PC-9 (cell line): ENCODE data around the gene ST8SIA2. TPM values are rescaled to one million over a fixed set of nuclear protein-coding genes. Genes with fewer than 3 reads are reported as not detected.

ENCODE experiments used
- BruUV-seq: library from RNA; stranded (reverse); fragments of 400-500 nt; replicated peaks from 2 replicates; lab custom pipeline; 2021; lab: Mats Ljungman, UMichigan
- CTCF ChIA-PET: fragments of 300-600 bp; sonication (Branson Sonifier 250); formaldehyde crosslinking; loops from one replicate; lab custom pipeline; 2022; ENCODE audit warnings: antibody characterized with exemption; lab: Charles Lee
- POLR2A ChIA-PET: fragments of 300-600 bp; sonication (Branson Sonifier 250); formaldehyde crosslinking; loops from one replicate; lab custom pipeline; 2022; ENCODE audit warnings: antibody characterized with exemption; ENCODE audit not compliant: unreplicated experiment; lab: Charles Lee
- DNase-seq, 2 experiments: peaks; one replicate each; pipeline versions ENCODE4 v3.0.0 to v3.0.0-alpha.2; 2015 to 2022; ENCODE audit warnings: mixed read lengths in 1 of 2
- H2AFZ ChIP-seq: fragments of 200-600 bp; sonication (generic); 2 replicates; pipeline ENCODE4 v1.8.1; 2017; ENCODE audit warnings: antibody characterized with exemption
- H3F3A ChIP-seq: fragments of 200-600 bp; sonication (generic); 2 replicates; pipeline ENCODE4 v1.8.1; 2017; ENCODE audit warnings: antibody characterized with exemption, mild to moderate bottlenecking, low read depth; ENCODE audit not compliant: insufficient read depth
- H3K27ac ChIP-seq: fragments of 200-600 bp; sonication (generic); 2 replicates; pipeline ENCODE4 v1.6.1; 2016; ENCODE audit warnings: mixed run types
- H3K27me3 ChIP-seq: fragments of 200-600 bp; sonication (generic); 2 replicates; pipeline ENCODE4 v1.6.1; 2016; ENCODE audit warnings: low read depth, mixed run types; ENCODE audit not compliant: insufficient read depth
- H3K36me3 ChIP-seq: fragments of 200-600 bp; sonication (generic); 2 replicates; pipeline ENCODE4 v1.6.1; 2016; ENCODE audit warnings: low read depth, mixed run types
- H3K4me1 ChIP-seq: fragments of 200-600 bp; sonication (generic); replicated peaks from 2 replicates; pipeline ENCODE4 v1.6.1; 2016; ENCODE audit warnings: mixed run types; ENCODE audit not compliant: insufficient read depth
- H3K4me2 ChIP-seq: fragments of 200-600 bp; sonication (generic); 2 replicates; pipeline ENCODE4 v1.6.1; 2017; ENCODE audit warnings: mixed run types
- H3K4me3 ChIP-seq: fragments of 200-600 bp; sonication (generic); 2 replicates; pipeline ENCODE4 v1.6.1; 2016; ENCODE audit warnings: mixed run types
- H3K79me2 ChIP-seq: fragments of 200-600 bp; sonication (generic); 2 replicates; pipeline ENCODE4 v1.6.1; 2017; ENCODE audit warnings: low read depth, mixed run types
- H3K9me2 ChIP-seq: fragments of 200-600 bp; sonication (generic); 2 replicates; pipeline ENCODE4 v1.8.1; 2017; ENCODE audit warnings: mild to moderate bottlenecking; ENCODE audit not compliant: insufficient read depth
- H3K9me3 ChIP-seq: fragments of 200-600 bp; sonication (generic); 2 replicates; pipeline ENCODE4 v1.8.1; 2016; ENCODE audit warnings: low read depth; ENCODE audit not compliant: insufficient read depth
- H4K20me1 ChIP-seq: fragments of 200-600 bp; sonication (generic); 2 replicates; pipeline ENCODE4 v1.8.1; 2017; ENCODE audit not compliant: insufficient read depth
- EZH2 ChIP-seq: fragments of 200-600 bp; sonication (generic); IDR thresholded peaks from 2 replicates; pipeline ENCODE4 v1.8.0; 2017; ENCODE audit warnings: antibody characterized with exemption, low read depth
- intact Hi-C: fragments of 100-400 bp; cut with micrococcal nuclease; formaldehyde crosslinking; loops from one replicate; pipeline ENCODE4 v1.10.0; 2022; ENCODE audit not compliant: unreplicated experiment
- total RNA-seq: library from RNA; stranded (reverse); gene quantifications from 2 replicates; pipeline ENCODE4 v1.2.3, GENCODE V29; 2021
- TF ChIP-seq, protein P1 (sequence below): fragments of 200-600 bp; sonication (generic); conservative IDR thresholded peaks from 2 replicates; pipeline ENCODE4 v1.6.1; 2017; ENCODE audit warnings: mixed run types, antibody characterized with exemption, mild to moderate bottlenecking, moderate library complexity

Gene ST8SIA2
- total RNA-seq, 1 experiment from 2014 or later, result not detected

DNA sequence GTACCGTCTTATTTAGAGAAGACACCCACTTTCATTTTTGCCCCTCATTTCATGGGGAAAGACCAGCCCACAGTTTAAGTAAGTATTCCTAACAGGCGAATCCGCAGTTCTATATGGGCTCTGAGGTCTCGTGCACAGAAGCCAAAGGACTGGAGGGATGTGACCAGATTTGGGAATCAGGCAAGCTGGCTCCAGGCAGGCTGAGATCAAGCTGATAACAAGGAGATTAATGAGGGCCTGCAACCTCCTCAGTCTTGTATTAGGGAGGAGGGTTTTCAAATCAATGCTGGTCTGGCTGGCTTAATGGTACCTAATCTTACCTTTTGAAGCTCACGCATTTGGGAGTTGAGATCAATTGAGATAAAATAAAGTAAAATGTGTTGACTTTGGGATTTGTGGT is 15.3 kb downstream of the ST8SIA2 start:
- H3K4me2 ChIP-seq, result no peak overlapping the region

DNA sequence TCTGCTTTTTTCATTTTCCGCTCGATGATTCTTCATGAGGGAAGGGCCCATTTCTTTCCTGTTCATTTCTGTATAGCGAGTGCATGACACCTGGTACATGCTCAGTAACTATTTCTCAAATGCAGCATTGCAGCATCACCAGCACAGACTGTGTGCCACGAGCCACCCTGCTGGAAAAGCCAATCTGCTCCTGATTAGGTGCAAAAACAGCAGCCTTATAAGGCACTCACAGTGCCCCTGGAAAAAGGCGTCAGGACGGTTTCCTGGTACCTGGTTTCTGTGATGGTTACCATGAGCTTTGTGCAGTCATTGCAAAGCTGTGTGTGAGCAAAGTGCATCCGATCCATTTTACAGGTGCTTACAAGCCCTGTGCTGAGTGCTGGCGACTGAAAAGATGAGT is 15.8 kb downstream of the ST8SIA2 start:
- Histone ChIP-seq H3K27me3 (peaks cover 32% of the 10 kb centered on the region), H3K36me3 (no peaks in the 10 kb centered on the region), H3K9me3 (no peaks in the 10 kb centered on the region), H3K4me2 (no peak overlapping the region), H3K9me2 (no peaks in the 10 kb centered on the region), H3K27ac (no peak overlapping the region), H3F3A (no peaks in the 10 kb centered on the region), H2AFZ (no peak overlapping the region), H3K4me3 (no peak overlapping the region), H4K20me1 (no peaks in the 10 kb centered on the region), H3K4me1 (no peaks in the 10 kb centered on the region), H3K79me2 (no peaks in the 10 kb centered on the region)
- CTCF ChIA-PET, result no interaction called here
- POLR2A ChIA-PET, result no interaction called here
- DNase-seq, result no peak
- intact Hi-C loops, result no loop called here
- BruUV-seq, result no TSS peak
- no peak for TF ChIP-seq EZH2
- TF ChIP-seq, protein P1, sequence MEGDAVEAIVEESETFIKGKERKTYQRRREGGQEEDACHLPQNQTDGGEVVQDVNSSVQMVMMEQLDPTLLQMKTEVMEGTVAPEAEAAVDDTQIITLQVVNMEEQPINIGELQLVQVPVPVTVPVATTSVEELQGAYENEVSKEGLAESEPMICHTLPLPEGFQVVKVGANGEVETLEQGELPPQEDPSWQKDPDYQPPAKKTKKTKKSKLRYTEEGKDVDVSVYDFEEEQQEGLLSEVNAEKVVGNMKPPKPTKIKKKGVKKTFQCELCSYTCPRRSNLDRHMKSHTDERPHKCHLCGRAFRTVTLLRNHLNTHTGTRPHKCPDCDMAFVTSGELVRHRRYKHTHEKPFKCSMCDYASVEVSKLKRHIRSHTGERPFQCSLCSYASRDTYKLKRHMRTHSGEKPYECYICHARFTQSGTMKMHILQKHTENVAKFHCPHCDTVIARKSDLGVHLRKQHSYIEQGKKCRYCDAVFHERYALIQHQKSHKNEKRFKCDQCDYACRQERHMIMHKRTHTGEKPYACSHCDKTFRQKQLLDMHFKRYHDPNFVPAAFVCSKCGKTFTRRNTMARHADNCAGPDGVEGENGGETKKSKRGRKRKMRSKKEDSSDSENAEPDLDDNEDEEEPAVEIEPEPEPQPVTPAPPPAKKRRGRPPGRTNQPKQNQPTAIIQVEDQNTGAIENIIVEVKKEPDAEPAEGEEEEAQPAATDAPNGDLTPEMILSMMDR, result no peak

More for the DNA sequence above, 15.3 kb downstream of the ST8SIA2 start:
- Histone ChIP-seq H3K36me3 (no peaks in the 10 kb centered on the region), H3K9me2 (no peaks in the 10 kb centered on the region), H3K27me3 (peaks cover 31% of the 10 kb centered on the region), H3K4me1 (no peaks in the 10 kb centered on the region), H3F3A (no peaks in the 10 kb centered on the region), H3K4me3 (no peak overlapping the region), H3K9me3 (no peaks in the 10 kb centered on the region), H3K79me2 (no peaks in the 10 kb centered on the region), H4K20me1 (no peaks in the 10 kb centered on the region), H3K27ac (no peak overlapping the region), H2AFZ (no peak overlapping the region)
- no TSS peak for BruUV-seq
- intact Hi-C loops, result no loop called here
- DNase-seq, result no peak
- ChIA-PET CTCF (no interaction called here), POLR2A (no interaction called here)
- TF ChIP-seq, protein P1, result no peak
- no peak for TF ChIP-seq EZH2

DNA sequence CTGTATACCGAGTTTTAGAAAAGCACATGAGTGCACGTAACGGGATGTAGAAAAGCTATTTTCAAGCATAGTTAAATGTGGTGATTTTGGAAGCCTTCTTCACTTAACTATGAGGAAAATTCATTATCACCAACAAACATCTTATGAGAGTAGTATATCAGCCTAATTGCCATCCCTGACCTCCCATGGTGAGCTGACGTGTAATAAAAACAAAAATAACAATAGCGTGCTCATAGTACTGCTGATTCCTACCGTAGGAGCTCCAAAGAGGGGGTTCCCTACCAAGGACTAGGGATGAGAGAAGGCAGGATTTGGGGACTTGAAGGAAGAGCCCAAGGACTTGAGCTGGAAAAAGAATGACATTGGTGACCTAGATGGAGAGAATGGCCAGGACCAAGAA is 16.9 kb downstream of the ST8SIA2 start:
- H3K4me1 ChIP-seq, result no peaks in the 10 kb centered on the region
- TF ChIP-seq, protein P1, result no peak
- no peak for TF ChIP-seq EZH2
- no peaks in the 10 kb centered on the region for H3K36me3 ChIP-seq
- CTCF ChIA-PET, result no interaction called here
- no peak overlapping the region for H2AFZ ChIP-seq
- intact Hi-C loops, result no loop called here
- no peaks in the 10 kb centered on the region for H3F3A ChIP-seq
- H3K27ac ChIP-seq, result no peak overlapping the region
- H3K9me3 ChIP-seq, result no peaks in the 10 kb centered on the region
- H3K4me3 ChIP-seq, result no peak overlapping the region
- BruUV-seq, result no TSS peak
- DNase-seq, result no peak
- no peaks in the 10 kb centered on the region for H3K79me2 ChIP-seq
- no peak overlapping the region for H3K4me2 ChIP-seq
- no peaks in the 10 kb centered on the region for H4K20me1 ChIP-seq
- no peaks in the 10 kb centered on the region for H3K9me2 ChIP-seq
- POLR2A ChIA-PET, result no interaction called here
- peaks cover 42% of the 10 kb centered on the region for H3K27me3 ChIP-seq
